GM12878 (cell line): ENCODE data around the gene AK5. TPM values are rescaled to one million over a fixed set of nuclear protein-coding genes. Genes with fewer than 3 reads are reported as not detected.

Experiments
- ATAC-seq: fragments of 200-7000 bp; cut with Tn5 transposase; 3 replicates; pipeline ENCODE4 v1.9.1; 2020; ENCODE audit warnings: mild to moderate bottlenecking, moderate library complexity
- BruUV-seq: library from RNA; stranded (reverse); fragments of 400-500 nt; replicated peaks from 2 replicates; lab custom pipeline; 2021; lab: Mats Ljungman, UMichigan
- CTCF ChIA-PET: fragments of 300-600 bp; sonication (Branson Sonifier 250); formaldehyde crosslinking; extraction: SDS; loops from one replicate; lab custom pipeline; 2021; ENCODE audit warnings: inconsistent platforms; lab: Yijun Ruan, JAX
- POLR2A ChIA-PET: fragments of 350-600 bp; formaldehyde crosslinking; extraction: SDS; loops from one replicate; lab custom pipeline; 2021; ENCODE audit warnings: inconsistent platforms; lab: Charles Lee
- RAD21 ChIA-PET: fragments of 300-600 bp; sonication (Branson Sonifier 250); formaldehyde crosslinking; loops from one replicate; lab custom pipeline; 2023; ENCODE audit warnings: antibody characterized with exemption; ENCODE audit not compliant: unreplicated experiment; lab: Charles Lee
- SMC1A ChIA-PET: fragments of 300-600 bp; sonication (Branson Sonifier 250); formaldehyde crosslinking; loops from one replicate; lab custom pipeline; 2023; ENCODE audit not compliant: unreplicated experiment, uncharacterized antibody; lab: Charles Lee
- DNase-seq: peaks from one replicate; pipeline ENCODE4 v3.0.0-alpha.2; 2011; ENCODE audit warnings: low read depth, low spot score
- FAIRE-seq: peaks from 3 replicates; lab custom pipeline; 2011; peaks lifted over from hg19 to GRCh38; lab: Jason Lieb, UNC
- H2AFZ ChIP-seq: 2 replicates; pipeline ENCODE4 v1.6.0; 2011; ENCODE audit warnings: low read depth, low read length, control low read depth; ENCODE audit not compliant: control insufficient read depth
- H3K27ac ChIP-seq: 2 replicates; pipeline ENCODE4 v1.5.1; 2011; ENCODE audit warnings: control low read depth; ENCODE audit not compliant: control insufficient read depth, insufficient read depth
- H3K27me3 ChIP-seq, 2 experiments: replicated peaks in 1 of 2; 2 replicates each; pipeline versions ENCODE4 v1.6.0 to v1.6.1; 2011; ENCODE audit warnings: low read length in 1 of 2; ENCODE audit not compliant: control insufficient read depth in 2 of 2, insufficient read depth in 2 of 2
- H3K36me3 ChIP-seq, 2 experiments: 2 replicates each; pipeline ENCODE4 v1.5.1; 2011; ENCODE audit warnings: low read length in 1 of 2; ENCODE audit not compliant: control insufficient read depth in 2 of 2, insufficient read depth in 2 of 2
- H3K4me1 ChIP-seq: 2 replicates; pipeline ENCODE4 v1.6.1; 2011; ENCODE audit warnings: mild to moderate bottlenecking, low read length, moderate library complexity, mixed read lengths; ENCODE audit not compliant: control insufficient read depth, insufficient read depth
- H3K4me2 ChIP-seq: 2 replicates; pipeline ENCODE4 v1.6.0; 2011; ENCODE audit warnings: control low read depth; ENCODE audit not compliant: control insufficient read depth, insufficient read depth
- H3K4me3 ChIP-seq: fragments of 200-600 bp; sonication (generic); 2 replicates; pipeline ENCODE4 v1.5.1; 2016
- H3K79me2 ChIP-seq: 2 replicates; pipeline ENCODE4 v1.6.0; 2011; ENCODE audit warnings: low read length; ENCODE audit not compliant: control insufficient read depth, insufficient read depth
- H3K9ac ChIP-seq: 2 replicates; pipeline ENCODE4 v1.8.0; 2011; ENCODE audit warnings: low read length, control low read depth, mixed read lengths; ENCODE audit not compliant: control insufficient read depth, insufficient read depth
- H3K9me3 ChIP-seq: replicated peaks from 3 replicates; pipeline ENCODE4 v1.5.1; 2011; ENCODE audit warnings: mild to moderate bottlenecking, low read length; ENCODE audit not compliant: control insufficient read depth, insufficient read depth
- H4K20me1 ChIP-seq: 2 replicates; pipeline ENCODE4 v1.6.0; 2011; ENCODE audit not compliant: control insufficient read depth, insufficient read depth
- ASH2L ChIP-seq: fragments of 300-600, 200-600 bp; sonication (generic); IDR thresholded peaks from 2 replicates; pipeline ENCODE4 v1.6.1; 2017; ENCODE audit warnings: low read depth, mild to moderate bottlenecking, borderline replicate concordance
- BCL11A ChIP-seq: IDR thresholded peaks from 2 replicates; pipeline ENCODE4 v1.6.1; 2011; ENCODE audit warnings: low read depth, low read length
- CBX5 ChIP-seq: sonication (generic); IDR thresholded peaks from 2 replicates; pipeline ENCODE4 v1.6.1; 2016; ENCODE audit warnings: low read depth, moderate library complexity, mild to moderate bottlenecking, inconsistent platforms
- CEBPB ChIP-seq, 2 experiments: fragments of 150-350 bp in 1 of 2; IDR thresholded peaks; 2 replicates each; pipeline ENCODE4 v1.6.1; 2012 to 2014; ENCODE audit warnings: low read depth in 2 of 2, low read length in 2 of 2, borderline replicate concordance in 1 of 2, inconsistent platforms in 1 of 2
- CHD4 ChIP-seq: fragments of 200-600 bp; sonication (generic); IDR thresholded peaks from 2 replicates; pipeline ENCODE4 v1.6.1; 2016; ENCODE audit warnings: mild to moderate bottlenecking
- EGR1 ChIP-seq, 2 experiments: IDR thresholded peaks; 1 replicate in 1 of 2; 2 replicates in 1 of 2; pipeline ENCODE4 v1.6.1; 2011 to 2012; ENCODE audit warnings: low read depth in 2 of 2, low read length in 2 of 2, borderline replicate concordance in 1 of 2, mild to moderate bottlenecking in 1 of 2, moderate library complexity in 1 of 2
- FOXM1 ChIP-seq: IDR thresholded peaks from 2 replicates; pipeline ENCODE4 v1.6.1; 2012; ENCODE audit warnings: low read depth, mild to moderate bottlenecking, inconsistent platforms, low read length, moderate library complexity
- GATAD2B ChIP-seq: fragments of 450-650 bp; conservative IDR thresholded peaks from 2 replicates; pipeline ENCODE4 v1.6.1; 2017; ENCODE audit warnings: low read depth, mild to moderate bottlenecking, moderate library complexity
- HCFC1 ChIP-seq: fragments of 150-350 bp; IDR thresholded peaks from 2 replicates; pipeline ENCODE4 v1.6.1; 2014; ENCODE audit warnings: low read length
- IKZF2 ChIP-seq, 2 experiments: fragments of 450-650 bp; IDR thresholded peaks; 2 replicates each; pipeline ENCODE4 v1.6.1; 2017; ENCODE audit warnings: mild to moderate bottlenecking in 2 of 2, moderate library complexity in 2 of 2
- MYB ChIP-seq: fragments of 150-350 bp; IDR thresholded peaks from 2 replicates; pipeline ENCODE4 v1.6.1; 2014; ENCODE audit warnings: mild to moderate bottlenecking, low read depth, low read length, borderline replicate concordance
- MYC ChIP-seq: IDR thresholded peaks from 2 replicates; pipeline ENCODE4 v1.6.1; 2011; ENCODE audit warnings: mild to moderate bottlenecking, low read length, moderate library complexity, inconsistent platforms; ENCODE audit not compliant: insufficient read depth, insufficient replicate concordance, insufficient read length, severe bottlenecking
- NFYA ChIP-seq: IDR thresholded peaks from 2 replicates; pipeline ENCODE4 v1.6.1; 2011; ENCODE audit warnings: low read depth, mild to moderate bottlenecking, low read length, improper control_type of control experiment, borderline replicate concordance
- RUNX3 ChIP-seq: IDR thresholded peaks from 2 replicates; pipeline ENCODE4 v1.6.1; 2012; ENCODE audit warnings: low read length, inconsistent platforms
- SIX5 ChIP-seq: IDR thresholded peaks from 2 replicates; pipeline ENCODE4 v1.6.1; 2011; ENCODE audit warnings: mild to moderate bottlenecking, low read depth, low read length, moderate library complexity; ENCODE audit not compliant: severe bottlenecking
- SUPT20H ChIP-seq: IDR thresholded peaks from 2 replicates; pipeline ENCODE4 v1.6.1; 2011; ENCODE audit warnings: low read depth, mild to moderate bottlenecking, low read length, moderate library complexity, borderline replicate concordance; ENCODE audit not compliant: control insufficient read depth
- ZNF274 ChIP-seq: IDR thresholded peaks from one replicate; pipeline ENCODE4 v1.8.0; 2011; ENCODE audit not compliant: insufficient read length, insufficient read depth
- ZSCAN29 ChIP-seq: fragments of 450-650 bp; IDR thresholded peaks from 2 replicates; pipeline ENCODE4 v1.6.1; 2017; ENCODE audit warnings: mild to moderate bottlenecking, moderate library complexity
- ZZZ3 ChIP-seq: IDR thresholded peaks from 2 replicates; pipeline ENCODE4 v1.6.1; 2011; ENCODE audit warnings: low read depth; ENCODE audit not compliant: control insufficient read depth, insufficient read length
- WGBS: methylation state at CpG from one replicate; pipeline ENCODE4 v1.1.6; 2016; ENCODE audit warnings: low lambda C conversion rate; ENCODE audit not compliant: insufficient replicate concordance, insufficient coverage; ENCODE audit errors: missing lambda C conversion rate; 5-methylcytosine and 5-hydroxymethylcytosine counted together
- in situ Hi-C: fragments of 300-500 bp; cut with MboI; formaldehyde crosslinking; loops from 9 replicates; pipeline ENCODE4 v1.14.3; 2018; ENCODE audit warnings: mixed read lengths
- intact Hi-C: fragments of 100-400 bp; cut with micrococcal nuclease; formaldehyde crosslinking; loops from one replicate; pipeline ENCODE4 v1.14.2; 2022; ENCODE audit not compliant: unreplicated experiment
- polyA plus RNA-seq, 11 experiments: library from polyadenylated mRNA; depleted of rRNA in 4 of 11; unstranded in 6 of 11; stranded (reverse) in 5 of 11; fragments of >200 nt; fragmentation: Nextera tagmentation in 4 of 11; fragmentation: Illumina TruSeq in 1 of 11; extraction: Ambion mirVana in 4 of 11; extraction: Trizol in 1 of 11; gene quantifications; 1 replicate in 1 of 11; 2 replicates in 10 of 11; pipeline versions ENCODE4 v1.2.1 to v1.2.3, GENCODE V29; 2011 to 2016; ENCODE audit warnings: inconsistent platforms in 2 of 11, missing spikeins in 2 of 11, low read depth in 1 of 11
- total RNA-seq, 4 experiments: library from RNA; depleted of rRNA in 3 of 4; stranded (reverse); fragments of >200 nt in 3 of 4; fragmentation: Illumina TruSeq in 1 of 4; extraction: Trizol in 1 of 4; gene quantifications; 2 replicates each; pipeline versions ENCODE4 v1.2.1 to v1.2.3, GENCODE V29; 2013 to 2021
- TF ChIP-seq, protein P1 (sequence below): IDR thresholded peaks from 2 replicates; pipeline ENCODE4 v1.6.1; 2012; ENCODE audit warnings: improper control_type of control experiment, low read depth, low read length; ENCODE audit not compliant: insufficient replicate concordance

AK5 gene
- total and polyA plus RNA-seq, 10 of the 15 experiments (the other 5 are each of a cell fraction or from before 2014, with no cell fraction given) = 0.08 to 0.33 TPM; not detected in 8

DNA sequence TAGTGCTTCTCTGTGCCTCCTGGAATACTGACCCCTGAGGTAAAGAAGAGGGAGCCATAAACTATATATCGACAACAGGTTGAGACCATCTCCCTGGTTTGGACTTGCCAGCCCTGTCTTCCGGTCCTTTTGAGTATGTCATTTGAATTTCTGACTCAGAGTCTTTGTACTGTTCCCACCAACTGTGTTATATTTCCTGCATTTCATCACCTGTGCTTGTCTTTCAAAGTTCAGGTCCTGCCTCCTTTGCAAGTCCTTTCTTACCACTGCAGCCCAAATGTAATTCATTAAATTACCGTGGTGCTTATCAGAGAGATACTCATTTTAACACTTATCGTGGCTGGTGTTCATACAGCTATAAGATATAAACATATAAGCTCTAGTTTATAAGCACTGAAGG lies 10.7 kb downstream of the AK5 start:
- Histone ChIP-seq H3K27me3 (no peaks in the 10 kb centered on the region), H3K79me2 (no peaks in the 10 kb centered on the region), H3K4me3 (no peak overlapping the region), H4K20me1 (no peaks in the 10 kb centered on the region), H3K36me3 (no peaks in the 10 kb centered on the region), H3K9ac (no peak overlapping the region), H3K4me1 (no peaks in the 10 kb centered on the region), H3K4me2 (no peak overlapping the region), H2AFZ (no peak overlapping the region), H3K9me3 (no peaks in the 10 kb centered on the region), H3K27ac (no peak overlapping the region)
- SMC1A ChIA-PET = no interaction called here
- CTCF ChIA-PET = interaction anchor here (0.5 kb wide), 1 partner anchor 189 kb away, joined by 3 read pairs; no protein-coding TSS in a partner anchor
- 22% methylated on average over 4 of the region's 4 CpGs for WGBS
- in situ Hi-C loops = no loop called here
- no TSS peak for BruUV-seq
- RAD21 ChIA-PET = no interaction called here
- no peak for TF ChIP-seq CEBPB (IDR thresholded peaks at IDR 0.05; ENCODE audit: borderline replicate concordance in 1 of 2, low read depth in 2 of 2, low read length in 2 of 2)
- TF ChIP-seq IKZF2 (IDR thresholded peaks at IDR 0.05) = no peak
- no peak for TF ChIP-seq CBX5
- TF ChIP-seq BCL11A = no peak
- TF ChIP-seq EGR1 (IDR thresholded peaks at IDR 0.05; ENCODE audit: borderline replicate concordance in 1 of 2, low read depth in 2 of 2, low read length in 2 of 2) = no peak
- TF ChIP-seq SUPT20H = no peak
- no peak for TF ChIP-seq MYB
- no peak for TF ChIP-seq RUNX3
- no peak for TF ChIP-seq ZSCAN29
- no peak for TF ChIP-seq FOXM1
- TF ChIP-seq ASH2L = no peak
- TF ChIP-seq SIX5 = no peak
- TF ChIP-seq CHD4 = no peak
- no peak for TF ChIP-seq ZNF274
- TF ChIP-seq NFYA = no peak
- TF ChIP-seq, protein P1, sequence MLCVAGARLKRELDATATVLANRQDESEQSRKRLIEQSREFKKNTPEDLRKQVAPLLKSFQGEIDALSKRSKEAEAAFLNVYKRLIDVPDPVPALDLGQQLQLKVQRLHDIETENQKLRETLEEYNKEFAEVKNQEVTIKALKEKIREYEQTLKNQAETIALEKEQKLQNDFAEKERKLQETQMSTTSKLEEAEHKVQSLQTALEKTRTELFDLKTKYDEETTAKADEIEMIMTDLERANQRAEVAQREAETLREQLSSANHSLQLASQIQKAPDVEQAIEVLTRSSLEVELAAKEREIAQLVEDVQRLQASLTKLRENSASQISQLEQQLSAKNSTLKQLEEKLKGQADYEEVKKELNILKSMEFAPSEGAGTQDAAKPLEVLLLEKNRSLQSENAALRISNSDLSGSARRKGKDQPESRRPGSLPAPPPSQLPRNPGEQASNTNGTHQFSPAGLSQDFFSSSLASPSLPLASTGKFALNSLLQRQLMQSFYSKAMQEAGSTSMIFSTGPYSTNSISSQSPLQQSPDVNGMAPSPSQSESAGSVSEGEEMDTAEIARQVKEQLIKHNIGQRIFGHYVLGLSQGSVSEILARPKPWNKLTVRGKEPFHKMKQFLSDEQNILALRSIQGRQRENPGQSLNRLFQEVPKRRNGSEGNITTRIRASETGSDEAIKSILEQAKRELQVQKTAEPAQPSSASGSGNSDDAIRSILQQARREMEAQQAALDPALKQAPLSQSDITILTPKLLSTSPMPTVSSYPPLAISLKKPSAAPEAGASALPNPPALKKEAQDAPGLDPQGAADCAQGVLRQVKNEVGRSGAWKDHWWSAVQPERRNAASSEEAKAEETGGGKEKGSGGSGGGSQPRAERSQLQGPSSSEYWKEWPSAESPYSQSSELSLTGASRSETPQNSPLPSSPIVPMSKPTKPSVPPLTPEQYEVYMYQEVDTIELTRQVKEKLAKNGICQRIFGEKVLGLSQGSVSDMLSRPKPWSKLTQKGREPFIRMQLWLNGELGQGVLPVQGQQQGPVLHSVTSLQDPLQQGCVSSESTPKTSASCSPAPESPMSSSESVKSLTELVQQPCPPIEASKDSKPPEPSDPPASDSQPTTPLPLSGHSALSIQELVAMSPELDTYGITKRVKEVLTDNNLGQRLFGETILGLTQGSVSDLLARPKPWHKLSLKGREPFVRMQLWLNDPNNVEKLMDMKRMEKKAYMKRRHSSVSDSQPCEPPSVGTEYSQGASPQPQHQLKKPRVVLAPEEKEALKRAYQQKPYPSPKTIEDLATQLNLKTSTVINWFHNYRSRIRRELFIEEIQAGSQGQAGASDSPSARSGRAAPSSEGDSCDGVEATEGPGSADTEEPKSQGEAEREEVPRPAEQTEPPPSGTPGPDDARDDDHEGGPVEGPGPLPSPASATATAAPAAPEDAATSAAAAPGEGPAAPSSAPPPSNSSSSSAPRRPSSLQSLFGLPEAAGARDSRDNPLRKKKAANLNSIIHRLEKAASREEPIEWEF = no peak
- no peak for TF ChIP-seq ZZZ3
- TF ChIP-seq GATAD2B = no peak
- no peak for TF ChIP-seq HCFC1
- TF ChIP-seq MYC = no peak
- no peak for FAIRE-seq
- intact Hi-C loops = no loop called here
- no peak for ATAC-seq
- POLR2A ChIA-PET = no interaction called here
- no peak for DNase-seq
